LNCAP (cell line): ENCODE data around the gene CARMIL3.

Source experiments
- TF ChIP-seq, protein P1 (sequence below): fragments of 450-650 bp; IDR thresholded peaks from 2 replicates; pipeline ENCODE4 v1.5.1; 2017; ENCODE audit warnings: mild to moderate bottlenecking

The CARMIL3 gene

GRCh38 chr14:24058260-24058950, 6.6 kb downstream of the CARMIL3 start:
- TF ChIP-seq, protein P1, sequence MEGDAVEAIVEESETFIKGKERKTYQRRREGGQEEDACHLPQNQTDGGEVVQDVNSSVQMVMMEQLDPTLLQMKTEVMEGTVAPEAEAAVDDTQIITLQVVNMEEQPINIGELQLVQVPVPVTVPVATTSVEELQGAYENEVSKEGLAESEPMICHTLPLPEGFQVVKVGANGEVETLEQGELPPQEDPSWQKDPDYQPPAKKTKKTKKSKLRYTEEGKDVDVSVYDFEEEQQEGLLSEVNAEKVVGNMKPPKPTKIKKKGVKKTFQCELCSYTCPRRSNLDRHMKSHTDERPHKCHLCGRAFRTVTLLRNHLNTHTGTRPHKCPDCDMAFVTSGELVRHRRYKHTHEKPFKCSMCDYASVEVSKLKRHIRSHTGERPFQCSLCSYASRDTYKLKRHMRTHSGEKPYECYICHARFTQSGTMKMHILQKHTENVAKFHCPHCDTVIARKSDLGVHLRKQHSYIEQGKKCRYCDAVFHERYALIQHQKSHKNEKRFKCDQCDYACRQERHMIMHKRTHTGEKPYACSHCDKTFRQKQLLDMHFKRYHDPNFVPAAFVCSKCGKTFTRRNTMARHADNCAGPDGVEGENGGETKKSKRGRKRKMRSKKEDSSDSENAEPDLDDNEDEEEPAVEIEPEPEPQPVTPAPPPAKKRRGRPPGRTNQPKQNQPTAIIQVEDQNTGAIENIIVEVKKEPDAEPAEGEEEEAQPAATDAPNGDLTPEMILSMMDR, result peak; percentile 66

GRCh38 chr14:24058951-24059475, 7.2 kb downstream of the CARMIL3 start:
- TF ChIP-seq, protein P1, result no peak

DNA sequence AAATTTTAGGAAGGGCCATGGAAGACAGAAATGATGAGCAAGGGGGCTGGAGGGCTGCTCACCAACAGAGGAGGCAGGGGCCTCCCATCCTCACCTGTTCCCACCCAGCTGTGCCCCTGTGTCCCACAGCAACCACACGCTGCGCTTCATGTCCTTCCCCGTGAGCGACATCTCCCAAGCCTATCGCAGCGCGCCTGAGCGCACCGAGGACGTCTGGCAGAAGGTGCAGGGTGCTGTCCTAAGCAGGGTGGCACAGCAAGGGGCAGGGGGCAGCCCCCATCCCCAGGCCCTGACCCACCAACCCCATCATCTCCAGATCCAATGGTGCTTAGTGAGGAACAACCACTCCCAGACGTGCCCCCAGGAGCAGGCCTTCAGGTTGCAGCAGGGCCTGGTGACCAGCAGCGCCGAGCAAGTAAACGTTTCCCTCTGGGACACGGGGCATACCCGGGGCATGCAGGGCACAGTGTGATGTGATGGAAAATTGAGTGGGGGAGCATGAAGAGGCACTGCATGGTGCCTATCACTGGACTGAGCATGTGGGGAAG, 8.1 kb downstream of the CARMIL3 start:
- TF ChIP-seq, protein P1, result no peak

GRCh38 chr14:24060443-24060842, 8.6 kb downstream of the CARMIL3 start:
- TF ChIP-seq, protein P1, result no peak

- TF ChIP-seq, protein P1, result no peak
These were observed 9.4 kb downstream of the CARMIL3 start for GRCh38 chr14:24060984-24061913.

- TF ChIP-seq, protein P1, result no peak
These were observed 10.6 kb downstream of the CARMIL3 start for GRCh38 chr14:24062216-24062980.

DNA sequence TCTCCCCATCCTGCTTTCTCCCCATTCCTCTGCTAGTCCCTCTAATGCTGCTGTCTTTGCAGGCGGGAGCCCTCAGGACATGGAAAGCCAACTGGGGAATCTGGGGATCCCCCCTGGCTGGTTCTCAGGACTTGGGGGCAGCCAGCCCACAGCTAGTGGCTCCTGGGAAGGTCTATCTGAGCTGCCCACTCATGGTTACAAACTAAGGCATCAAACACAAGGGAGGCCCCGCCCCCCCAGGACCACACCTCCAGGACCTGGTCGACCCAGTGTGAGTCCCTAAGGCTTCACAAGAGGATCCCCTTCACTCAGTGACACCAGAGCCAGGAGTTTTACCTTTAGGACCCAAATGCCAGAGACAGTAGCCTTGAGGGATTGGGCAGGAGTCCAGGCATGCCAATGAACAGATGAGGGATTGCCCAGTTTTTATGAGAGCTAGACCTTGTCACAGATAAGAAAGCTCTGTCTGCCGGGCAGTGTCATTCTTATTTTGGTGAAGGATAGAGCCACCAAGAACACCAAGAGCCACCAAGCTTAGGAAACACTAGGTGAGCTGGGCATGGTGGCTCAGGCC, 11.5 kb downstream of the CARMIL3 start:
- TF ChIP-seq, protein P1, result no peak
